Measurements from ENCODE around the gene LY6G5C. TPM values are rescaled to one million over a fixed set of nuclear protein-coding genes. Genes with fewer than 3 reads are reported as not detected.

Gene LY6G5C
- total RNA-seq, 1 donor from 2014 or later = 1.4 TPM

Other genes starting within 250 kb of the LY6G5C start
- gene MICB, start 182.9 kb downstream of the LY6G5C start, total RNA-seq = 1.8 and 23.1 TPM in 2 replicates
- gene MCCD1, start 152.1 kb downstream of the LY6G5C start, total RNA-seq = not detected in 2 replicates
- gene DDX39B, start 139.1 kb downstream of the LY6G5C start, total RNA-seq = 517 and 600 TPM in 2 replicates
- gene ATP6V1G2, start 134.5 kb downstream of the LY6G5C start, total RNA-seq = 4.1 and 5.9 TPM in 2 replicates
- gene NFKBIL1, start 133.5 kb downstream of the LY6G5C start, total RNA-seq = 17.8 and 24.4 TPM in 2 replicates
- gene LTA, start 108.8 kb downstream of the LY6G5C start, total RNA-seq = not detected in 2 replicates
- not detected in 2 replicates for gene TNF, start 105.5 kb downstream of the LY6G5C start, total RNA-seq
- 0.91 TPM in 1 of 2 replicates, not detected in the other for gene LTB, start 98.6 kb downstream of the LY6G5C start, total RNA-seq
- 0.08 TPM in 1 of 2 replicates, not detected in the other for gene LST1, start 94.8 kb downstream of the LY6G5C start, total RNA-seq
- gene NCR3, start 88.1 kb downstream of the LY6G5C start, total RNA-seq = not detected in 2 replicates
- not detected in 2 replicates for gene AIF1, start 65.8 kb downstream of the LY6G5C start, total RNA-seq
- gene PRRC2A, start 60.4 kb downstream of the LY6G5C start, total RNA-seq = 80.5 and 92.3 TPM in 2 replicates
- gene BAG6, start 28.4 kb downstream of the LY6G5C start, total RNA-seq = 217 and 269 TPM in 2 replicates
- gene APOM, start 25.2 kb downstream of the LY6G5C start, total RNA-seq = 1.8 and 3.0 TPM in 2 replicates
- gene C6orf47, start 20.3 kb downstream of the LY6G5C start, total RNA-seq = 16.0 and 18.2 TPM in 2 replicates
- 20.8 and 34.9 TPM in 2 replicates for gene GPANK1, start 16.1 kb downstream of the LY6G5C start, total RNA-seq
- 297 and 307 TPM in 2 replicates for gene CSNK2B, start 15.0 kb downstream of the LY6G5C start, total RNA-seq
- gene LY6G5B, start 11.1 kb downstream of the LY6G5C start, total RNA-seq = 0.91 and 2.1 TPM in 2 replicates
- gene ABHD16A, start 22.3 kb upstream of the LY6G5C start, total RNA-seq = 28.1 and 28.7 TPM in 2 replicates
- gene LY6G6F, start 25.8 kb upstream of the LY6G5C start, total RNA-seq = not detected in 2 replicates
- not detected in 2 replicates for gene LY6G6D, start 34.3 kb upstream of the LY6G5C start, total RNA-seq
- not detected in 2 replicates for gene LY6G6C, start 40.7 kb upstream of the LY6G5C start, total RNA-seq
- not detected in 2 replicates for gene MPIG6B, start 42.3 kb upstream of the LY6G5C start, total RNA-seq
- gene DDAH2, start 48.2 kb upstream of the LY6G5C start, total RNA-seq = 41.9 and 42.4 TPM in 2 replicates
- 281 and 648 TPM in 2 replicates for gene CLIC1, start 55.5 kb upstream of the LY6G5C start, total RNA-seq
- 5.0 and 10.5 TPM in 2 replicates for gene MSH5, start 58.9 kb upstream of the LY6G5C start, total RNA-seq
- gene SAPCD1, start 81.6 kb upstream of the LY6G5C start, total RNA-seq = not detected in 2 replicates
- 0.13 TPM in 1 of 2 replicates, not detected in the other for gene VWA7, start 96.3 kb upstream of the LY6G5C start, total RNA-seq
- gene VARS1, start 114.7 kb upstream of the LY6G5C start, total RNA-seq = 44.4 and 93.2 TPM in 2 replicates
- 75.9 and 82.9 TPM in 2 replicates for gene LSM2, start 125.9 kb upstream of the LY6G5C start, total RNA-seq
- 0.48 and 0.78 TPM in 2 replicates for gene HSPA1L, start 134.2 kb upstream of the LY6G5C start, total RNA-seq
- gene HSPA1A, start 134.5 kb upstream of the LY6G5C start, total RNA-seq = 54.6 and 130 TPM in 2 replicates
- 56.9 and 72.9 TPM in 2 replicates for gene HSPA1B, start 146.7 kb upstream of the LY6G5C start, total RNA-seq
- gene NEU1, start 181.8 kb upstream of the LY6G5C start, total RNA-seq = 47.8 and 53.7 TPM in 2 replicates
- gene SLC44A4, start 197.9 kb upstream of the LY6G5C start, total RNA-seq = 1.0 TPM in 1 of 2 replicates, not detected in the other
- gene EHMT2, start 216.6 kb upstream of the LY6G5C start, total RNA-seq = 43.0 and 43.1 TPM in 2 replicates
- gene ZBTB12, start 221.0 kb upstream of the LY6G5C start, total RNA-seq = 2.0 and 2.1 TPM in 2 replicates
- gene C2, start 246.7 kb upstream of the LY6G5C start, total RNA-seq = 0.65 and 4.8 TPM in 2 replicates

Measured in epithelial cell of alveolus of lung (primary cell).